GM19395 (cell line): ENCODE data around the gene SLC5A9.
A peak's percentile ranks its signal among the peaks of the same experiment; 100 is the strongest.
"Not testable (repeated sequence)": the region's sequence is repeated elsewhere in the genome, so short reads cannot be mapped to it uniquely, and the experiment has no call there.

ENCODE experiments used
- ATAC-seq: cut with Tn5 transposase; IDR thresholded peaks from one replicate; pipeline ENCODE4 v1.9.1; 2021; ENCODE audit warnings: mild to moderate bottlenecking, moderate library complexity; ENCODE audit not compliant: unreplicated experiment

SLC5A9 gene

DNA sequence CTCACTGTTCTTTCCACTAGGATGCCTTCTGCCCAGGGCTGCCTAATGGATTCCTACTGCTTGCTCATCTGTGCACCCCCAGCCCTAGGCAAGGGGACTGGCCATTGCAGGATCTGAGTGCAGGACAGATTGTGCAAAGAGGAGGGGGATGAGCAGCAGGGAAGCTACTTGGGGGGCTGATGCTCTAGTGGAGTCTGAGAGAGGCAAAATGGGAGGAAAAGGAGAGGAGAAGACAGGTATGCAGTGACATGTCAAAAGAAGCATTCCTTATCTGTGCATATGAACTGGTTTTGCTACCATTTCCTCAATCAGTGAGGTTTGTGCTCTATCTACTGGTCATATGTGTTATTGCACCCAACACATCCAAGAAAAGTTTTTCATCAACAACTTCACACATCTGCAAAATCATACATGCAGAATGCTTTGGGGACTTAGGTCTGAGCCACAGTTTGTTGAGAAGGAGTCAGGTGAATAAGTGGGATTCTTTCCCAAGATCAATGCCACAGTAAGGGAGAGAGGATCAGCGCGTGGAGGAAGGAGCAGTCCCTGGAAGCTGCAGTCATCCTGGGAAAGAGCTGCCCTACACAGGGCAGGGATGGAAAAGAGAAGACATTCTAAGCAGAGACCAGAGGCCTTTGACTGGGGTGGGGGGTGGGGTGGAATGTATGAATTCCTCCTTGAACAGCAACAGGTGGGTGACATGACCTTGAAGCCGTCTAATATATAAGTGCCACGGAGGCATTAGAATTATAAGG is 14.4 kb downstream of the SLC5A9 start:
- ATAC-seq, result peak; percentile 82

DNA sequence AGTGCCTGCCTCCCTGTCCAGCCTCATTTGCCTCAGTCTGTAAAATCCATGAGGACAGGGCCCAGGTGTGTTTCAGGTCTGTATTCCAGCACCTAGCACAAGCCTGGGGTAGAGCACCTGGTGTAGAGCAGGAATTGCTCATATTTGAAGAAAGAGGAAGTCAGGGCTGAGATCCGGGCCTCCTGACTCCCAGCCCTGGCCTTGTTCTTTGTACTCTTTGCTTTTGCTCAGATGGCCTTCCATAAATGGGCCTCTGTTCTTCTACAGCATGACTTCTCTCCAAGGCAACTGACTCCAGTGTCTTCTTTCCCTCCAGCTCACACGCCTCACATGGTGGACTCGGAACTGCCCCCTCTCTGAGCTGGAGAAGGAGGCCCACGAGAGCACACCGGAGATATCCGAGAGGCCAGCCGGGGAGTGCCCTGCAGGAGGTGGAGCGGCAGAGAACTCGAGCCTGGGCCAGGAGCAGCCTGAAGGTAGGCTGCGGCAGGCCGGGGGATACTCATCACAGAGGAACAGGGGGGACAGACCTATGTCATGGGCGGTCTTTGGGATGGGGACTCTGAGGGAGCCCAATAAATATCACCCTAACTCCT is 19.7 kb downstream of the SLC5A9 start:
- ATAC-seq, result no peak

- ATAC-seq, result no peak
Observed at GRCh38 chr1:48245106-48245505, 22.6 kb downstream of the SLC5A9 start.

DNA sequence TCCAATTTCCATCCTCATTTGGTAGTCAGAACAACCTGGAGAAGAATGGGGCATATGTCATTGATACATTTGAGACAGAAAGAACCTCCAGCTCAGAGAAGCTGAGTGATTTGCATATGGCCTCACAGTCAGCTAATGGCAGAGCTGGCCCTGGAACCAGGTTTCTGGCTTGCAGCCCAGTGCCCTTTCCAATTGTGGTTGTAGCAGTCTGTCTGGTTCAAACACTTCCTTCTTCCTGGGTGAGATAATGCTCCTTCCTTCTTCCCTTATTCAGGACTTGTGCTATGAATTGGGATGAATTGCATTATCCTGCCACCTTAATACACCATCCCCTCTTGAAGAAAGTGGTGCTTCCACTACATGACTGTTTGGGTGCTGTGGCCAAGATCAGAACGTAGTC is 24.2 kb downstream of the SLC5A9 start:
- ATAC-seq, result no peak

GRCh38 chr1:48248356-48248755 is 25.8 kb downstream of the SLC5A9 start:
- no peak for ATAC-seq

DNA sequence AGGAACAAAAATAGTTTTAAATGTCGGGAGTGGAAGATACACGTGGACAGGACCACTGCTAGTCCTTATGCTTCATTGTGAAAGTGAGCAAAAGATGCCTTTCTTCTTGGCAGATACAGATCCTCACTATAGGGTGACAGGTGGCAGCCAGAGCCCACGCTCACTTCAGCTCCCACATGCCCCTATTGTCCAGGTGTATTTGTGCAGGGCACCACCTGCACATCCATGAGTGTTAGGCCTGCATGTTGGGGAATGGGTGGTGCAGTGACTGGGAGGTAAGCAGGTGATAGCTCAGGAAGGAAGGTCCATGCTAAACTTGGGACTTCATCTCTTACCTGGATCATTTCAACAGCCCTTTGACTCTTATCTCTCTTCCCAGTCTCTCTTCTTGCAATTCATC is 27.4 kb downstream of the SLC5A9 start:
- no peak for ATAC-seq

DNA sequence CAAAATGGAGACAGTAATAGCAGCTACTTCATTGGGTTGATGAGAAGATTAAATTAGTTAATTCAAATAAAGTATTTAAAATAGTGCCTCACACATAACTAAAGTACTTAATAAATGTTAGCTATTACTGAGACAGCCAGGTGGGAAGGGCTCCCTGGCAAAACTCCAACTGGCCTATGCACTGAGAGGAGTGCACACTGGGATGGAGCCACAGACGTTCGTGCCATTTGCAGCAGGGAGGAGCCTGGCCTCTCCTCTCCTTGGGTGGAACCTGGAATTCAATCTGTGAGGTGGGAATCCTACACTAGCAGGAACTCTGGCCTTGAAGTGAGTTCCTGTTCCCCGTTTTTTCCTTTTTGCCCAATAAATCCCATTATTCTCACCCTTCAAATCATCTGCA is 28.1 kb downstream of the SLC5A9 start:
- ATAC-seq, result no peak

DNA sequence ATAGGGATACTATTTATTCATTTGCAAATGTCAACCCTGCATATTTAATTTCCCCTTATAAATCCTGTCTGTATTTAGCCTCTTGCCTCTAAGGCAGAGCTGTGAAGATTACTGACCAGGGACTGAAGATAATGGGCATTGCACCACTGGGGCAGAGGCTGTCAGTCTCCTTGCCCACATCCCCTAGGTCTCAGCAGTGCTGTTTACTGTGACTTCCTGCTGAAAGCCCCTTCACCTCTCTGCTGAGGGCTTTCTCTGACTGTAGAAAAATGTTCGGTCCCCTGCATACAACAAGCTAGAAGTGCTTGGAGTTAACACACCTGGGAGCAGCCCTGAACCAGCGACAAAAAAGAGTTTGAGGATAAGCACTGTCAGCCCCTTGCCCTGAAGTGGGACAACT is 28.8 kb downstream of the SLC5A9 start:
- ATAC-seq, result no peak

- no peak for ATAC-seq
Observed at GRCh38 chr1:48251821-48252220, 29.3 kb downstream of the SLC5A9 start.

- no peak for ATAC-seq
Observed at GRCh38 chr1:48254254-48254653, 31.7 kb downstream of the SLC5A9 start.

DNA sequence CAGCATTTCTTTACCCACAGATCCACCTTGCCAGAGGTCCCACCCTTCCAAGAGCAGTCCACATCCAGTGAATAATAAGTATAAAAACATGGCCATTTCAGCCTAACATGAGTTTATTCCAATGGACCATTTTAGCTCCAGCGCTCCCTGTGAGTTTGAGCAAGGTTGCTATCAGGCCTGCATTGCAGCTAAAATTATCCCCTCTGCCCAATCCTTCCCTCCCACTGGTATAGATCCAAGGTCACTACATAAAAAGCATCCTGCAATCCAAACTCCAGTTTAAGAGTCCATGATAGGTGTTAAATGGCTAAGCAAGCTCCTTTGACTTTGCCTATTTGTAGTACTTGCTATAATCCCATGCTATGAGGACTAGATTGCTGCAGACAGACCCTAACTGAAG is 35.6 kb downstream of the SLC5A9 start:
- ATAC-seq, result no peak

- no peak for ATAC-seq
Observed at GRCh38 chr1:48261881-48262400, 39.4 kb downstream of the SLC5A9 start.

DNA sequence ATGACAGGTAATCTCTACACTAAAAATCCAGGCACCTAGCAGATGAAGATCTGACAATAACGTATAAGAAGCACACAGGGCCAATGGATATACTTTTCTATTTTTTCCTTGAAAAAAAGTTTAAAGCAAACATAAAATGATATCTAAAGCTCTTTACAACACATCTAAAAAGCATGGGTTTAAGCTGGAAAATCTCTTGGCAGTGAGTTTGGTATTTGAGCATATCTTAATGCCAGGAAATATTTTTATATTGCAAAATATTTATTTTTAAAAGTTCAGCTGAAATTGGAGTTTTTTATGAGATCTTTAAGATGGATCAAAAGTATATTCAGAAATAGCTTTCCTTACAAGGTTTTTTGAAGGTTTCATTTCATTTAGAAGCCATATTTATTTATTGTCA is 40.5 kb downstream of the SLC5A9 start:
- ATAC-seq, result no peak

DNA sequence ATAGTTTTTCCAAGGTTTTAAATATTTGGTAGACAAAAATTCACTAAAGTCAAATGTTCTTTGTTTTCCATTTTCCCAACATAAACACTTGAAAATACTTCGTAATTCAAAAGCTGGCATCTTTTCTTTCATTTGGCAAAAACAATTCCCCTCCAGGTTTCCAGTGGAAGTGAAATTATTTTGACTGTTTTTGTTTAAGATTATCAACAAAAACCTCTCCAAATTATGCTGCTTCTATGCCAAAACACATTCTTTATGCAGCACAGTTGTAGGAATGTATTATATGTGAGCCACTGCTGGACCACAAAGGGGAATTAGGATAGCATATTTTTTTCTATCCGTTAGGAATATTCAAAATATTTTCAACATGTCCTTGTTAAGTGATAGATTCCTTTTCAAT is 44.1 kb downstream of the SLC5A9 start:
- ATAC-seq, result no peak

GRCh38 chr1:48277437-48277836 is 54.9 kb downstream of the SLC5A9 start:
- ATAC-seq, result not testable (repeated sequence)

- ATAC-seq, result not testable (repeated sequence)
Observed at GRCh38 chr1:48282329-48282728, 59.8 kb downstream of the SLC5A9 start.

DNA sequence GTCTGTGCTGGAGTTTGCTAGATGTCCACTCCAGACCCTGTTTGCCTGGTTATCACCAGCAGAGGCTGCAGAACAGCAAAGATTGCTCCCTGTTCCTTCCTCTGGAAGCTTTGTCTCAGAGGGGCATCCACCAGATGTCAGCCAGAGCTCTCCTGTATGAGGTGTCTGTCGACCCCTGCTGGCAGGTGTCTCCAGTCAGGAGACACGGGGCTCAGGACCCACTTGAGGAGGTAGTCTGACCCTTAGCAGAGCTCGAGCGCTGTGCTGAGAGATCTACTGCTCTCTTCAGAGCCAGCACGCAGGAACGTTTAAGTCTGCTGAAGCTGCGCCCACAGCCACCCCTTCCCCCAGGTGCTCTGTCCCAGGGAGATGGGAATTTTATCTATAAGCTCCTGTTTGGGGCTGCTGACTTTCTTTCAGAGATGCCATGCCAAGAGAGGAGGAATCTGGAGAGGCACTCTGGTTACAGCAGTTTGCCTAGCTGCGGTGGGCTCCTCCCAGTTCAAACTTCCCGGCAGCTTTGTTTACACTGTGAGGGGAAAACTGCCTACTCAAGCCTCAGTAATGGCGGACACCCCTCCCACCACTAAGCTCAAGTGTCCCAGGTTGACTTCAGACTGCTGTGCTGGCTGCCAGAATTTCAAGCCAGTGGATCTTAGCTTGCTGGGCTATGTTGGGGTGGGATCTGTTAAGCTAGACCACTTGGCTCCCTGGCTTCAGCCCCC is 62.3 kb downstream of the SLC5A9 start:
- ATAC-seq, result not testable (repeated sequence)

DNA sequence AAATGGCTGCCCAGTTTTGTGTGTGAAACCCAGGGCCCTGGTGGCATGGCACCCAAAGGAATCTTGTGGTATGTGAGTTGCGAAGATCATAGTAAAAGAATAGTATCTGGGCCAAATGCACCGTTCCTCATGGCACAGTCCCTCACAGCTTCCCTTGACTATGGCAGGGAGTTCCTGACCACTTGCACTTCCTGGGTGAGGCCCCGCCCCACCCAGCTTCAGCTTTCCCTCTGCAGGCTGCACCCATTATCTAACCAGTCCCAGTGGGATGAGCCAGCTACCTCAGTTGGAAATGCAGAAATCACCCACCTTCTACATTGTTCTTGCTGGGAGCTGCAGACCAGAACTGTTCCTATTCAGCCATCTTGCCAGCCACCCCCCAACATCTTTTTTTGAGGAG is 63.0 kb downstream of the SLC5A9 start:
- ATAC-seq, result no peak

GRCh38 chr1:48291421-48291820 is 68.9 kb downstream of the SLC5A9 start:
- ATAC-seq, result no peak

DNA sequence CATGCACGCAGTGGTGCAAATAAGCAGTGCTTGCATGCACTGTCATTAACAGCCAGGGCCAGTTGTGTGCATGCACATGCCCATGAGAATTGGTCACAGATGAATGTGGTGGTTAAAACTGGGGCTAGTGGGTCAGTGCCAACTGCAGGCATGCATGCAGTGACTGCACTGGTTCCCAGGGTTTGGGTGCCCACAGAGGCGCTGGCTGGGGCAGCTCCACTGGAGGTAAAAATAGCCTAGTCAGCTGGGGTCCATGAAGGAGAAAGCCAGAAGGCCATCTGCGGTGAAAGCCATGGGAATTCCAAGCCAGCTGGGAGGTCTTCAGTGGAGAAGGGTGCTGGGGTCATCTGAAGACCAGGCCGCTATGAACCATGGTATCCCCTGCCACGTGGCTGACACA is 70.2 kb downstream of the SLC5A9 start:
- ATAC-seq, result no peak

DNA sequence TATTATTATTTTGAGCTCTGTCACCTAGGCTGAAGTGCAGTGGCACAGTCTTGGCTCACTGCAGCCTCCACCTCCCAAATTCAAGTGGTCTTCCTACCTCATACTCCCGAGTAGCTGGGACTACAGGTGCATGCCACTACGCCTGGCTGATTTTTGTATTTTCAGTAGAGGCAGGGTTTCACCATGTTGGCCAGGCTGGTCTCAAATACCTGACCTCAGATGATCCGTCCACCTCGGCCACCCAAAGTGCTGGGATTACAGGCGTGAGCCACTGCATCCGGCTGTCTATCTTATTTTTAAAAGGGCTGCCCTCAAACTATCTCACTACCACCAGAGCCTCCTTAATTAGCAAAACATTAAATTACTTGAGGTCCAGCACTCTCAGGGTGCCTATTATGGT is 71.6 kb downstream of the SLC5A9 start:
- ATAC-seq, result not testable (repeated sequence)

- ATAC-seq, result no peak
Observed at GRCh38 chr1:48294656-48295055, 72.1 kb downstream of the SLC5A9 start.
